HepG2 (cell line): ENCODE data around the gene UMPS. TPM values are rescaled to one million over a fixed set of nuclear protein-coding genes. Genes with fewer than 3 reads are reported as not detected.

Experiments used
- ATAC-seq: fragments of 200-7000 bp; cut with Tn5 transposase; 3 replicates; pipeline ENCODE4 v1.9.1; 2020; ENCODE audit warnings: mild to moderate bottlenecking, moderate library complexity
- BruUV-seq: library from RNA; stranded (reverse); fragments of 400-500 nt; replicated peaks from 2 replicates; lab custom pipeline; 2021; lab: Mats Ljungman, UMichigan
- CTCF ChIA-PET: fragments of 300-600 bp; formaldehyde crosslinking; extraction: SDS; loops from one replicate; lab custom pipeline; 2021; ENCODE audit warnings: low total read pairs, inconsistent platforms, low intra/inter-chr PET ratio; lab: Yijun Ruan, JAX
- POLR2A ChIA-PET: fragments of 350-600 bp; sonication (Branson Sonifier 250); formaldehyde crosslinking; loops from one replicate; lab custom pipeline; 2020; ENCODE audit warnings: antibody characterized with exemption, inconsistent platforms; lab: Yijun Ruan, JAX
- DNase-seq: peaks from one replicate; pipeline ENCODE4 v3.0.0-alpha.2; 2015; ENCODE audit warnings: low spot score
- FAIRE-seq: peaks from 3 replicates; lab custom pipeline; 2011; peaks lifted over from hg19 to GRCh38; lab: Jason Lieb, UNC
- H2AFZ ChIP-seq: one replicate; pipeline ENCODE4 v1.6.1; 2011; ENCODE audit warnings: low read length, inconsistent platforms
- H3K27ac ChIP-seq: fragments of 300-600 bp; 3 replicates; pipeline ENCODE4 v1.8.0; 2011; ENCODE audit warnings: mixed run types, mild to moderate bottlenecking, mixed read lengths, low read length, inconsistent platforms; ENCODE audit not compliant: insufficient read depth; ENCODE audit errors: extremely low read length
- H3K27me3 ChIP-seq, 2 experiments: fragments of 200-600 bp in 1 of 2; 2 replicates in 1 of 2; 3 replicates in 1 of 2; pipeline versions ENCODE4 v1.6.0 to v1.8.0; 2011; ENCODE audit warnings: low read length in 2 of 2, mild to moderate bottlenecking in 2 of 2, moderate library complexity in 2 of 2, inconsistent platforms in 1 of 2; ENCODE audit not compliant: insufficient read depth in 2 of 2, control insufficient read depth in 1 of 2
- H3K36me3 ChIP-seq, 2 experiments: fragments of 200-600 bp in 1 of 2; replicated peaks in 1 of 2; 2 replicates in 1 of 2; 3 replicates in 1 of 2; pipeline versions ENCODE4 v1.5.1 to v1.8.0; 2011; ENCODE audit warnings: low read length in 2 of 2, inconsistent platforms in 1 of 2; ENCODE audit not compliant: insufficient read depth in 2 of 2, control insufficient read depth in 1 of 2
- H3K4me1 ChIP-seq: 2 replicates; pipeline ENCODE4 v1.5.1; 2012; ENCODE audit warnings: low read length, inconsistent platforms; ENCODE audit not compliant: insufficient read depth
- H3K4me2 ChIP-seq: 2 replicates; pipeline ENCODE4 v1.6.0; 2011; ENCODE audit warnings: low read depth, low read length, inconsistent platforms
- H3K4me3 ChIP-seq, 3 experiments: fragments of 200-600 bp in 1 of 3; sonication (generic), shearing (Covaris generic) in 1 of 3; replicated peaks in 1 of 3; 2 replicates each; pipeline ENCODE4 v1.5.1; 2011 to 2016; ENCODE audit warnings: low read length in 3 of 3, inconsistent platforms in 2 of 3, low read depth in 2 of 3, mild to moderate bottlenecking in 2 of 3, control low read depth in 1 of 3, mixed read lengths in 1 of 3; ENCODE audit not compliant: insufficient read depth in 1 of 3
- H3K79me2 ChIP-seq: one replicate; pipeline ENCODE4 v1.6.1; 2011; ENCODE audit warnings: low read length, inconsistent platforms; ENCODE audit not compliant: insufficient read depth
- H3K9ac ChIP-seq: 2 replicates; pipeline ENCODE4 v1.6.0; 2011; ENCODE audit warnings: mild to moderate bottlenecking, low read depth, low read length, inconsistent platforms; ENCODE audit not compliant: insufficient read depth
- H3K9me3 ChIP-seq: 2 replicates; pipeline ENCODE4 v1.5.1; 2012; ENCODE audit warnings: mild to moderate bottlenecking, low read length
- H4K20me1 ChIP-seq: 2 replicates; pipeline ENCODE4 v1.6.0; 2011; ENCODE audit warnings: inconsistent platforms, mild to moderate bottlenecking, low read length, moderate library complexity; ENCODE audit not compliant: insufficient read depth
- EED ChIP-seq: sonication (generic); formaldehyde crosslinking; IDR thresholded peaks from 2 replicates; pipeline ENCODE4 v1.5.0; 2020; ENCODE audit warnings: mild to moderate bottlenecking, missing genetic modification reagents
- MIER3 ChIP-seq: IDR thresholded peaks from 2 replicates; pipeline ENCODE4 v1.6.1; 2016; ENCODE audit warnings: missing compliant biosample characterization, borderline replicate concordance
- NFKBIZ ChIP-seq: IDR thresholded peaks from 2 replicates; pipeline ENCODE4 v1.6.1; 2018; ENCODE audit warnings: missing genetic modification reagents, missing compliant biosample characterization
- TBX3 ChIP-seq: fragments of 450-650 bp; IDR thresholded peaks from 2 replicates; pipeline ENCODE4 v1.6.1; 2017; ENCODE audit warnings: antibody characterized with exemption, mild to moderate bottlenecking, inconsistent platforms, borderline replicate concordance
- TCF7 ChIP-seq: sonication (generic); IDR thresholded peaks from 2 replicates; pipeline ENCODE4 v1.6.1; 2016; ENCODE audit warnings: antibody characterized with exemption, low read depth
- TGIF2 ChIP-seq: IDR thresholded peaks from 2 replicates; pipeline ENCODE4 v1.6.1; 2016; ENCODE audit warnings: control low read depth, missing compliant biosample characterization
- ZNF292 ChIP-seq: sonication (generic); formaldehyde crosslinking; IDR thresholded peaks from 2 replicates; pipeline ENCODE4 v1.8.1; 2022; ENCODE audit warnings: mild to moderate bottlenecking, low read depth, missing genetic modification reagents, borderline replicate concordance
- ZNF556 ChIP-seq: sonication (generic); formaldehyde crosslinking; IDR thresholded peaks from 2 replicates; pipeline ENCODE4 v1.4.0; 2020; ENCODE audit warnings: mild to moderate bottlenecking, missing genetic modification reagents, borderline replicate concordance
- ZNF747 ChIP-seq: sonication (generic); formaldehyde crosslinking; IDR thresholded peaks from 2 replicates; pipeline ENCODE4 v1.8.1; 2023; ENCODE audit warnings: missing genetic modification reagents, mild to moderate bottlenecking, borderline replicate concordance
- WGBS: methylation state at CpG from one replicate; pipeline ENCODE4 v1.1.6; 2017; ENCODE audit warnings: low lambda C conversion rate; 5-methylcytosine and 5-hydroxymethylcytosine counted together
- in situ Hi-C: cut with HindIII; loops from 2 replicates; pipeline ENCODE4 v1.10.0; 2017; ENCODE audit warnings: low pct_unique_long_range_greater_than_20kb; ENCODE audit not compliant: extremely low pct_ligation_motif_present
- intact Hi-C: fragments of 100-400 bp; cut with micrococcal nuclease; formaldehyde crosslinking; loops from one replicate; pipeline ENCODE4 v1.10.0; 2022; ENCODE audit not compliant: unreplicated experiment
- polyA plus RNA-seq, 8 experiments: library from polyadenylated mRNA; depleted of rRNA in 3 of 8; stranded (reverse) in 7 of 8; unstranded in 1 of 8; fragments of >200 nt; fragmentation: Illumina TruSeq in 4 of 8; extraction: Trizol in 4 of 8; gene quantifications; 2 replicates each; pipeline versions ENCODE4 v1.2.1 to v1.2.3, GENCODE V29; 2011 to 2016; ENCODE audit warnings: low read depth in 4 of 8, missing spikeins in 1 of 8, mixed read lengths in 1 of 8; ENCODE audit not compliant: insufficient read depth in 1 of 8
- total RNA-seq, 5 experiments: library from RNA; depleted of rRNA; stranded (reverse); fragments of >200 nt; fragmentation: Illumina TruSeq; extraction: Trizol; gene quantifications; 2 replicates each; pipeline ENCODE4 v1.2.3, GENCODE V29; 2016; ENCODE audit warnings: low read depth in 1 of 5
- TF ChIP-seq, protein P1 (sequence below): sonication (generic); formaldehyde crosslinking; IDR thresholded peaks from 2 replicates; pipeline ENCODE4 v1.4.0; 2020; ENCODE audit warnings: missing genetic modification reagents, mild to moderate bottlenecking, borderline replicate concordance

Gene UMPS
- total and polyA plus RNA-seq, 2 of the 13 experiments (the other 11 are each of a cell fraction or from before 2014, with no cell fraction given): 52.7 to 74.2 TPM

DNA sequence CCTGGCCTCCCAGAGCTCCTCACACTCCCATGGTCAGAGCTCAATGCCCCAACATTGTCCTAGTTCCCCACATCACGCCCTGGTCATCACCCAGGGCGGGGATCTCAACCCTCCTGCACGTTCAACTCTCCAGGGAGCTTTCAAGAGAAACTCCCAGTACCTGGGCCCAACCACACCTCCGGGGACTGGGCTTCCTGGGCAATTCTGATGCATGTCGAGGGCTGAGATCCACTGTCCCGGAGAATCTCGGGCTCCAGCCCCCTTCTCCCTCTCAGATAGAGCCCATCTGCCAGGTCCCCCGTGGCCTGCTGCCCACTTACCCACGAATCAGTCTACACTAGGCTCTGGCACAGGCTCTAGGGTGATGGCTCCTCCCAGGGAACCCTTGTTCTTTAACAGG is 39.2 kb downstream of the UMPS start:
- Histone ChIP-seq H3K27me3 (no peaks in the 10 kb centered on the region), H3K9me3 (no peaks in the 10 kb centered on the region), H3K79me2 (no peaks in the 10 kb centered on the region), H4K20me1 (no peaks in the 10 kb centered on the region), H3K4me1 (peaks cover under 1% of the 10 kb centered on the region; the same call in 1 of the 2 replicates), H3K27ac (no peak overlapping the region), H3K9ac (no peak overlapping the region), H3K36me3 (peaks cover 50 to 88% of the 10 kb centered on the region in 2 experiments), H2AFZ (no peak overlapping the region), H3K4me2 (no peak overlapping the region), H3K4me3 (no peak overlapping the region)
- ATAC-seq (no peak), DNase-seq (no peak), FAIRE-seq (no peak)
- ChIA-PET CTCF (interaction anchor here (2.2 kb wide), 1 partner anchor 132 kb away, joined by 10 read pairs; no protein-coding TSS in a partner anchor), POLR2A (interaction anchor here (1.9 kb wide), 1 partner anchor 132 kb away, joined by 6 read pairs; no protein-coding TSS in a partner anchor)
- in situ Hi-C loops (loop anchor here (25.0 kb wide), 1 partner anchor 393 kb away; no protein-coding TSS in a partner anchor), intact Hi-C loops (loop anchor here (1.0 kb wide), 1 partner anchor 132 kb away; no protein-coding TSS in a partner anchor)
- BruUV-seq: no TSS peak
- TF ChIP-seq ZNF292 (CRISPR knock-in tag) (no peak), TGIF2 (CRISPR knock-in tag) (no peak), TCF7 (no peak), EED (CRISPR knock-in tag) (no peak), ZNF556 (no peak), ZNF747 (CRISPR knock-in tag) (no peak), MIER3 (no peak), NFKBIZ (CRISPR knock-in tag) (no peak), TBX3 (no peak)
- TF ChIP-seq, protein P1, sequence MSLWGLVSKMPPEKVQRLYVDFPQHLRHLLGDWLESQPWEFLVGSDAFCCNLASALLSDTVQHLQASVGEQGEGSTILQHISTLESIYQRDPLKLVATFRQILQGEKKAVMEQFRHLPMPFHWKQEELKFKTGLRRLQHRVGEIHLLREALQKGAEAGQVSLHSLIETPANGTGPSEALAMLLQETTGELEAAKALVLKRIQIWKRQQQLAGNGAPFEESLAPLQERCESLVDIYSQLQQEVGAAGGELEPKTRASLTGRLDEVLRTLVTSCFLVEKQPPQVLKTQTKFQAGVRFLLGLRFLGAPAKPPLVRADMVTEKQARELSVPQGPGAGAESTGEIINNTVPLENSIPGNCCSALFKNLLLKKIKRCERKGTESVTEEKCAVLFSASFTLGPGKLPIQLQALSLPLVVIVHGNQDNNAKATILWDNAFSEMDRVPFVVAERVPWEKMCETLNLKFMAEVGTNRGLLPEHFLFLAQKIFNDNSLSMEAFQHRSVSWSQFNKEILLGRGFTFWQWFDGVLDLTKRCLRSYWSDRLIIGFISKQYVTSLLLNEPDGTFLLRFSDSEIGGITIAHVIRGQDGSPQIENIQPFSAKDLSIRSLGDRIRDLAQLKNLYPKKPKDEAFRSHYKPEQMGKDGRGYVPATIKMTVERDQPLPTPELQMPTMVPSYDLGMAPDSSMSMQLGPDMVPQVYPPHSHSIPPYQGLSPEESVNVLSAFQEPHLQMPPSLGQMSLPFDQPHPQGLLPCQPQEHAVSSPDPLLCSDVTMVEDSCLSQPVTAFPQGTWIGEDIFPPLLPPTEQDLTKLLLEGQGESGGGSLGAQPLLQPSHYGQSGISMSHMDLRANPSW (CRISPR knock-in tag): no peak
- 100% methylated on average over 3 of the region's 9 CpGs for WGBS
